ENCODE data around the gene SELP. TPM values are rescaled to one million over a fixed set of nuclear protein-coding genes. Genes with fewer than 3 reads are reported as not detected.

The SELP gene
- total and polyA plus RNA-seq, 9 of the 15 experiments (the other 6 are each of a cell fraction or from before 2014, with no cell fraction given), result not detected

DNA sequence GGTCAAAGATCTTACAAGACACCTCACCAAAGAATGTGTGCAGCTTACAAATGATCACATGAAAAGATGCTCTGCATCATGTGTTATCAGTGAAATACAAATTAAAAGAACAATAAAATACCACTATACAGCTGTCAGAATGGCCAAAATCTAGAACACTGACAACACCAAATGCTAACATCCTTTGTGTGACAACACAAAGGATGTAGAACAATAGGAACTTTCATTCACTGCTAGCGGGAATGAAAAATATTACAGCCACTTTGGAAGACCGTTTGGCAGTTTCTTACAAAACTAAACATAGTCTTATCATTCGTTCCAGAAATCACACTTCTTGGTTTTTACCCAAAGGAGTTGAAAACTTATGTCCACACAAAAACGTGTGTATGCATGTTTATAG is 20.6 kb upstream of the SELP start (continued):
- no peak for TF ChIP-seq JUNB (CRISPR knock-in tag; conservative IDR thresholded peaks at IDR 0.05)

DNA sequence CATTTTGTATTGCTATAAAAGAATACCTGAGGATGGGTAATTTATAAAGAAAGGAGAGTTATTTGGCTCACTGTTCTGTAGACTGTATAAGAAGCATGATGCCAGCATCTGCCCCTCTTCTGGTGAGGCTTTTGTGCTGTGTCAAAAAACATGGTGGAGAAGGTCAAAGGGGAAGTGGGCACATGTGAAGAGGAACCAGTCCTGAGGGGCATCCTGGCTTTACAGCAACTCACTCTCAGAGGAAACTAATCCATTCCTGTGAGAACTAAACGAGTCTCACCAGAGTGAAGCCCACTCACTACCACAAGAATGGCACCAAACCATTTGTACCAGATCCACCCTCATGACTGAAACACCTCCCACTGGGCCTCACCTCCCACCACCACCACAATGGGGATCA is 18.8 kb upstream of the SELP start:
- H3K9ac ChIP-seq (ENCODE audit: insufficient read depth in 1 of 2, low read depth in 2 of 2, low read length in 2 of 2), result no peak overlapping the region
- no peaks in the 10 kb centered on the region; a peak in 1 of 5 replicates for H3K27me3 ChIP-seq (ENCODE audit: control insufficient read depth in 2 of 2, insufficient read depth in 2 of 2, low read length in 2 of 2)
- BruUV-seq (replicated peaks), result no TSS peak
- H4K20me1 ChIP-seq (replicated peaks; ENCODE audit: control insufficient read depth, insufficient read depth, low read length), result no peaks in the 10 kb centered on the region
- no peaks in the 10 kb centered on the region for H3K36me3 ChIP-seq (ENCODE audit: control insufficient read depth, insufficient read depth, low read length)
- no peak overlapping the region for H3K4me3 ChIP-seq
- CTCF ChIA-PET (ENCODE audit: low intra/inter-chr PET ratio), result no interaction called here
- in situ Hi-C loops (cut with MboI), result no loop called here
- no peak overlapping the region for H3K27ac ChIP-seq (ENCODE audit: extremely low read depth, low read depth, low read length)
- intact Hi-C loops (cut with micrococcal nuclease), result no loop called here
- FAIRE-seq, result no peak
- no peaks in the 10 kb centered on the region for H3K9me3 ChIP-seq (replicated peaks; ENCODE audit: control insufficient read depth, insufficient read depth, low read depth, low read length)
- no peak for DNase-seq (ENCODE audit: extremely low read depth in 1 of 4, low spot score in 3 of 4)
- no peak overlapping the region for H2AFZ ChIP-seq (ENCODE audit: low read depth, low read length)
- H3K4me1 ChIP-seq (replicated peaks in 1 of 2; ENCODE audit: control insufficient read depth in 2 of 2, insufficient read depth in 2 of 2, low read length in 2 of 2), result no peaks in the 10 kb centered on the region
- no peak overlapping the region for H3K4me2 ChIP-seq (ENCODE audit: insufficient read depth, low read length)
- H3K79me2 ChIP-seq (ENCODE audit: control insufficient read depth, insufficient read depth, low read length), result no peaks in the 10 kb centered on the region
- H3K9me1 ChIP-seq (ENCODE audit: control insufficient read depth, insufficient read depth, low read length), result no peaks in the 10 kb centered on the region
- WGBS (ENCODE audit: insufficient coverage, low coverage, missing lambda C conversion rate), result 0% methylated on average over 1 of the region's 1 CpG
- POLR2A ChIA-PET, result no interaction called here
- no peak for ATAC-seq
- TF ChIP-seq FOXA1 (IDR thresholded peaks at IDR 0.05; ENCODE audit: borderline replicate concordance), result no peak
- no peak for TF ChIP-seq ZNF551 (CRISPR knock-in tag; IDR thresholded peaks at IDR 0.05)
- TF ChIP-seq SNIP1 (IDR thresholded peaks at IDR 0.05; ENCODE audit: low read depth), result no peak
- TF ChIP-seq ZBTB8A (IDR thresholded peaks at IDR 0.05; ENCODE audit: partially characterized antibody), result no peak
- TF ChIP-seq NFIX (CRISPR knock-in tag; IDR thresholded peaks at IDR 0.05; ENCODE audit: low read depth), result no peak
- no peak for TF ChIP-seq SREBF2 (CRISPR knock-in tag; IDR thresholded peaks at IDR 0.05)
- TF ChIP-seq KDM1A (IDR thresholded peaks at IDR 0.05), result no peak
- no peak for TF ChIP-seq MYBL2 (IDR thresholded peaks at IDR 0.05; ENCODE audit: low read depth)
- no peak for TF ChIP-seq MYBL2 (CRISPR knock-in tag; IDR thresholded peaks at IDR 0.05; ENCODE audit: borderline replicate concordance)
- no peak for TF ChIP-seq SMARCB1 (IDR thresholded peaks at IDR 0.05; ENCODE audit: insufficient read length, low read depth)
- no peak for TF ChIP-seq FIP1L1 (IDR thresholded peaks at IDR 0.05; ENCODE audit: low read depth, low read length, poor library complexity, severe bottlenecking)
- no peak for TF ChIP-seq ZNF121 (CRISPR knock-in tag; conservative IDR thresholded peaks at IDR 0.05)
- TF ChIP-seq, protein P1, sequence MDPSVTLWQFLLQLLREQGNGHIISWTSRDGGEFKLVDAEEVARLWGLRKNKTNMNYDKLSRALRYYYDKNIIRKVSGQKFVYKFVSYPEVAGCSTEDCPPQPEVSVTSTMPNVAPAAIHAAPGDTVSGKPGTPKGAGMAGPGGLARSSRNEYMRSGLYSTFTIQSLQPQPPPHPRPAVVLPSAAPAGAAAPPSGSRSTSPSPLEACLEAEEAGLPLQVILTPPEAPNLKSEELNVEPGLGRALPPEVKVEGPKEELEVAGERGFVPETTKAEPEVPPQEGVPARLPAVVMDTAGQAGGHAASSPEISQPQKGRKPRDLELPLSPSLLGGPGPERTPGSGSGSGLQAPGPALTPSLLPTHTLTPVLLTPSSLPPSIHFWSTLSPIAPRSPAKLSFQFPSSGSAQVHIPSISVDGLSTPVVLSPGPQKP (CRISPR knock-in tag; IDR thresholded peaks at IDR 0.05), result no peak
- TF ChIP-seq SAFB (IDR thresholded peaks at IDR 0.05; ENCODE audit: borderline replicate concordance, low read depth, low read length), result no peak
- TF ChIP-seq, protein P2, sequence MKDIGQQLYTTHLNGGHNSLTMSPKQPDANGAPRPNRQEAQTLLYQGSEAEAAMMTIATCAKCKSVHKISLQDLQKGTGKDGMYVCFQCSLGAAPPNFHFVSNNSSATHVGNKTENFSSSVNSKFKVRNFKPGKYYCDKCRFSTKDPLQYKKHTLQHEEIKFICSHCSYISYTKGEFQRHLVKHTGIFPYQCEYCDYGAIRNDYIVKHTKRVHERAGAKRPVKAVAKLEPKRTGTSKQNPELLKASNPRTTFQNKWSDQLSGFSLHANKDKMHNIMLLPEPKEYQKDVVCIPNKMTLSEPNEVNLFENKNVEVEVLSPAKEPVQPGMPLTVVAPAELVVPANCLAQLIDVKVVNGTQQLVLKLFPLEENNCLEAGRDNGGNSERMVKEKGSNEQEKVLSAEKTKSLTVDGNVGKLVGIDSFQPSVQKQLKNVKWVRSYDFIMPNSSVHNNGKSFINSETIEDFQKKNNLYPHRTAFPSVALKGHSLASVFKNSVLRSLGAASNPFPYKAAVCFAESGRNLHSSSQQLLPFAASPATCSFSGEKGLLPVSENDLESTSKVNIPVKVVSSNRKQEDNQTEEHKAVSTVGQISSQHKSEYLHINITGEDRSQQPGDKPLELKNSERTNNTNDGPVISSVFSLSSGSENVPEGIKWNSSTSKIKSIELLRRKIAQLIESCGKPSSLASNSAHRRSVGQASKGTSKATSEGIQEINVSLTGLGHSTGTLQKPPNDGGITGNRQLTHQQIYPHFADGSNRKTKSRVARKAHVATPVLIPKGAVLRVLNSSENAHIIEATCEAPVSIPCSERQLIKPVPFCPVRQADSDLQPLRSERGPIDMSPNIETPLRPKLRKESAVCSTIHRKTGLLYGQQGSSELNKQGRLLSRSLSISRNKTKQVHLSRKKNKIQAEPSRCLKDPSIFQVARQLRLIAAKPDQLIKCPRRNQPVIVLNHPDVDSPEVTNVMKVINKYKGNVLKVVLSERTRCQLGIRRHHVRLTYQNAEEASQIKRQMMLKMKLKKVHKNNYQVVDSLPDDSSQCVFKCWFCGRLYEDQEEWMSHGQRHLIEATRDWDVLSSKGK (CRISPR knock-in tag; IDR thresholded peaks at IDR 0.05), result no peak
- no peak for TF ChIP-seq COPS2 (conservative IDR thresholded peaks at IDR 0.05)

All from K562 (cell line).